Activated naive CD8-positive, alpha-beta T cell treated with anti-CD3 and anti-CD28 coated beads for 36 hours (primary cell): ENCODE data around the gene GGT7. TPM values are rescaled to one million over a fixed set of nuclear protein-coding genes. Genes with fewer than 3 reads are reported as not detected.
A peak's percentile ranks its signal among the peaks of the same experiment; 100 is the strongest.
"Not testable (repeated sequence)": the region's sequence is repeated elsewhere in the genome, so short reads cannot be mapped to it uniquely, and the experiment has no call there.

ENCODE experiments used
- DNase-seq: peaks from one replicate; pipeline ENCODE4 v3.0.0; 2021
- H3K27ac Mint-ChIP-seq: one replicate; pipeline ENCODE4 v1.8.0; 2022; ENCODE audit warnings: mild to moderate bottlenecking, moderate library complexity, mixed read lengths
- H3K27me3 Mint-ChIP-seq: one replicate; pipeline ENCODE4 v1.8.0; 2022; ENCODE audit warnings: mild to moderate bottlenecking, mixed read lengths
- H3K36me3 Mint-ChIP-seq: one replicate; pipeline ENCODE4 v1.8.0; 2021; ENCODE audit warnings: mild to moderate bottlenecking, mixed read lengths
- H3K4me1 Mint-ChIP-seq: one replicate; pipeline ENCODE4 v1.8.0; 2021; ENCODE audit warnings: mixed read lengths
- H3K4me3 Mint-ChIP-seq: one replicate; pipeline ENCODE4 v1.8.0; 2022; ENCODE audit warnings: mild to moderate bottlenecking, moderate library complexity, mixed read lengths
- H3K9me3 Mint-ChIP-seq: one replicate; pipeline ENCODE4 v1.8.0; 2022; ENCODE audit warnings: mixed read lengths
- total RNA-seq, 2 experiments: library from RNA; stranded (reverse); gene quantifications; one replicate each; pipeline ENCODE4 v1.2.3, GENCODE V29; 2021

The GGT7 gene
- total RNA-seq, 2 experiments from 2014 or later, result 10.5 to 10.9 TPM

GRCh38 chr20:34831936-34832335 is 40.7 kb downstream of the GGT7 start:
- no peak overlapping the region for H3K27ac Mint-ChIP-seq
- no peaks in the 10 kb centered on the region for H3K36me3 Mint-ChIP-seq
- H3K27me3 Mint-ChIP-seq, result peaks cover 9% of the 10 kb centered on the region
- H3K9me3 Mint-ChIP-seq, result no peaks in the 10 kb centered on the region
- no peak overlapping the region for H3K4me3 Mint-ChIP-seq
- DNase-seq, result no peak
- H3K4me1 Mint-ChIP-seq, result peaks cover 2% of the 10 kb centered on the region

DNA sequence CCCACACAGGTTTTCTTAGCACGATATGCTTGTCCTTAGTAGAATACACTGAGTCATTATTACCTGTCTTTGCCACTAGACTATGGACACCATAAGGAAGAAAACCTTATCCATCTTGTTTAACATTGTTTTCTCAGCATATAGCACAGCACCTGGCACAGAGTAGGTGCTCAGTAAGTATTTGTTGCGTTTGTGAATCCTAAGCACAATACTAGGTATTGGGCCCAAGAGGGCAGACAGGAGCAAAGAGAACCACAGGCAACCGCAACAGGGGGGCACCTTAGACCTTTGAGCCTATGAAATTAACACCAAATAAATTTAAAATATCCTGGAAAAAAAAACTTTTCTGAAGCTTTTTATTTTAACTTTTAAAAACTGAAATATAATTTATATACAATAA is 43.5 kb downstream of the GGT7 start:
- Mint-ChIP-seq H3K27me3 (peaks cover 5% of the 10 kb centered on the region), H3K27ac (no peak overlapping the region), H3K4me3 (no peak overlapping the region), H3K36me3 (peaks cover 3% of the 10 kb centered on the region), H3K9me3 (no peaks in the 10 kb centered on the region), H3K4me1 (peaks cover 7% of the 10 kb centered on the region)
- no peak for DNase-seq

DNA sequence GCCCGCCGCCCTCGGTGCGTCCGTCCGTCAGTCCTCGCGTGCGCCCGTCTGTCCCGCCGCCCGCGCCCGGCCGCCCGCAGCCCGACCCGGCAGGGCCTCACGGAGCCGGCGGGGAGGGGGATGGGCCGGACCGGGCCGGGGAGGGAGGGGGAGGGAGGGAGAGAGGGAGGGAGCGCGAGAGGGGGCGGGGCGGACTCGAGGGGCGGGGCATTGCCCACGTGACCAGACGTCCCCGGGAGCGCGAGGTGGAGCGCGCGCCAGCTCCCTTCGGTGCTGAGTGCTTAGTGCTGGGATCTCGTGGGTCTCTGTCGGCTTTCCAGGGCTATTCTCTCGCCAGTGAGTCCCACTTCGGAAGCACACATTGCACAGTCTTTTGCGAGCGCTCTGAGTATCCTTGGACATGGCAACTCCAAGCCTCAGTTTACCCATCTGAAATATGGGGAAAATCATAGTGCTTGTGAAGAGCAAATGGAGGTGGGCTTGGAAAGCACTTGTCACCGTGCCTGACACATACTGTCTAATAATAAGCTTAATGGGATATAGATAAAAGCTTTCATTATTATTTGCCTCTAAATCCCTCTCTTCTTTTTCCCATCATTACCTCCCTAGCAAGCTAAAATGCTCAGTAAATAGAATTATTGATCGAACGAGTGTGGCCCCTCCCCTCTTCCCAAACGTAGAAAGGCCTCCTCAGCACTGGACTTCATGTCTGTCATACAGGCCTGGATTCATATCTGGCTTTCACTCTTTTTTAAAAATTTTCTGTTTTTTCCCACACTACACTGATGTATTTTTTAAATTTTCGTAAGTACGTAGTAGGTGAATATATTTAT is 46.9 kb downstream of the GGT7 start, which contains the start of gene NCOA6:
NCOA6 (minus strand) TSS at position 122 of the 833 bp plus-strand sequence. CDS start 43,296 bp downstream, outside the sequence.
- Mint-ChIP-seq H3K27me3 (no peaks in the 10 kb centered on the region), H3K36me3 (peaks cover 9% of the 10 kb centered on the region), H3K4me3 (peak within 1 kb of the TSS; percentile 95), H3K4me1 (peaks cover 32% of the 10 kb centered on the region), H3K9me3 (no peaks in the 10 kb centered on the region), H3K27ac (peak within 1 kb of the TSS; percentile 90)
- DNase-seq, result peak; percentile 79

DNA sequence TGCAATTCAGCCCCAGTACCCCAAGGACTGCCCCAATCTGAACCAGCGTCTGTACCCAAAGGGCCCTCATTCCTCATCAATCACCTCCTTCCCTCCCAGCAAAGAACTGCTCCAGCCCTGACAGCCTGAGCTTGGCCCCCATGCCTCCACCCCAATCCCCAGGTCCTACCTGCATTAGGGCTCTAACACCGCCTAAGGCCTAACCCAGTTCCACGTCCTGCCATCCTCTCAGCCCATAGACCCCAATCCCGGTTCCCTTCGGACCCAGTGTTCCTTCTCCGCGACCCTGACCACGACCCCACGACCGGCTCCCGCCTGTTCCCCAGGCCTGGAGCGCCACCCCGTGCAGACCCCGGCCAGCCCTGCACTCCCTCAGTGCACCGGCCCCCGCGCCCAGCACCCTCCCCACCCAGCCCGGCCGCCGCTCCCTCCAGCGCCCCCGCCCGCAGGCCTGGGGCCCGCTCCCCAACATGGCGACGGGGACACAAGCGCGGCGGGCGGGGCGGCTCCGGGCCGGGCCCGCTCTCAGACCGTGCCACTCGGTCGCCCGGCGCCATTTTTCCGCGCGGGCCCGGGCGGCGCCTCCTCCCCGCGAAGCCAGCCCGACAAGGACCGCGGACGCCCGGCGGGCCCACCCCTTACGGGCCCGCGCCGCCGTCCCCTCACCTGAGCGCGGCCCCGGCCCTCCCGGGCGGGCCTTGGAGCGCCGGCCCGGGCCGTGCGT is 47.7 kb downstream of the GGT7 start:
- Mint-ChIP-seq H3K4me1 (peaks cover 32% of the 10 kb centered on the region), H3K4me3 (peak overlapping the region; percentile 95), H3K27ac (peak overlapping the region; percentile 90), H3K9me3 (no peaks in the 10 kb centered on the region), H3K36me3 (peaks cover 9% of the 10 kb centered on the region), H3K27me3 (no peaks in the 10 kb centered on the region)
- DNase-seq, result peak; percentile 79

GRCh38 chr20:34824452-34824805 is 48.2 kb downstream of the GGT7 start:
- H3K27ac Mint-ChIP-seq, result peak overlapping the region; percentile 90
- H3K4me1 Mint-ChIP-seq, result peaks cover 35% of the 10 kb centered on the region
- H3K4me3 Mint-ChIP-seq, result peak overlapping the region; percentile 95
- H3K9me3 Mint-ChIP-seq, result no peaks in the 10 kb centered on the region
- DNase-seq, result peak; percentile 72
- H3K36me3 Mint-ChIP-seq, result peaks cover 9% of the 10 kb centered on the region
- H3K27me3 Mint-ChIP-seq, result no peaks in the 10 kb centered on the region

GRCh38 chr20:34824026-34824425 is 48.6 kb downstream of the GGT7 start:
- no peaks in the 10 kb centered on the region for H3K27me3 Mint-ChIP-seq
- H3K36me3 Mint-ChIP-seq, result peaks cover 9% of the 10 kb centered on the region
- peaks cover 38% of the 10 kb centered on the region for H3K4me1 Mint-ChIP-seq
- H3K9me3 Mint-ChIP-seq, result no peaks in the 10 kb centered on the region
- DNase-seq, result no peak
- peak overlapping the region; percentile 90 for H3K27ac Mint-ChIP-seq
- peak overlapping the region; percentile 95 for H3K4me3 Mint-ChIP-seq

DNA sequence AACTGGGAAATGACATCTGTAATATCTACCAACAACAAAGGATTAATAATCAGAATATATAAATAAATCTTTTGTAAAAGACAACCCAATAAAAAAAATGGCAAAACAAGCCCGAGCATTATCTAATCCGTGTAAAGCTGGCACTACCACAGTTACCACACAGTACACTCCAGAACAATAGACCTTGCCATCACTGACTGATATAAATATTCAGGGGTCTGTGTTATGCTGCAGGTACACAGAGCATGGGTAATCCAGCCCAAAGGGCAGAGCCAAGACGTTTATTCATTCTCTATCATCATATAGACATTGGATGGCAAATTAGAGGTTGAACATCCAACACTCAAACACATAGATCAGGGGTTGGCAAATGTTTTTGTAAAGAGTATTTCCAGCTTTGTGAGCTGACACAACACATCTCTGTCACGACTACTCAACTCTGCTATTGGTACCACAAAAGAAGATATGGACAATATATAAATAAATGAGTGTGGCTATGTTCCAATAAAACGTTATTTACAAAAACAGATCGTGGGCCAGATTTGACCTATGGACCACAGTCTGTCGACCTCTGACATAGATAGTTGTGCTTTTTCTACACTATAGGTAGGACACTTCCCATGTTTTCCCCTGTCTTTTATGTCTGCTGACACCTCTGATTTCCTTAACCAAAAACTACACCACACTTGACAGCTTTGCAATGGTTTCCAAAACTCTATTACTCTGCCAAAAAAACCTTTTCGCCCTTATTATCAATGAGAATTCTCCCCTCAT is 51.7 kb downstream of the GGT7 start:
- Mint-ChIP-seq H3K4me1 (peaks cover 48% of the 10 kb centered on the region), H3K27me3 (no peaks in the 10 kb centered on the region), H3K27ac (no peak overlapping the region), H3K36me3 (peaks cover 9% of the 10 kb centered on the region), H3K9me3 (no peaks in the 10 kb centered on the region), H3K4me3 (no peak overlapping the region)
- DNase-seq, result no peak

DNA sequence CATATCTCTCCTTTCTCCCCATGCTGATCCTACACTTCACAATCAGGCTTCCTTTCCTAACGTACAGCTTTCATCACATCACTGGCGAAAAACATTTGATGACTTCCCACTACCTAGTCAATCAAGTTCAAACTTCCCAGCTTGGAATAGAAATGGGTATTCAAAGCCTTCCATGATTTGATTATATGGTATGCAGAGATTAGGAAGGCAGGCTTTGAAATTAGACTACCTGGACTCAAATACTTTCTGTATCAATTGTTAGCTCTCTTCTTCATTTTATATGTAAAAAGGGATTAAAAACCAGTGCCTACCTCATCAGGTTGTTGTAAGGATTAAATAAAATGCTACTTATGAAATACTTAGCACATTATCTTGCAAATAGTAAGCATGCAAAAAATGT is 54.9 kb downstream of the GGT7 start:
- no peak for DNase-seq
- peaks cover 39% of the 10 kb centered on the region for H3K4me1 Mint-ChIP-seq
- H3K27ac Mint-ChIP-seq, result no peak overlapping the region
- H3K9me3 Mint-ChIP-seq, result no peaks in the 10 kb centered on the region
- peaks cover 5% of the 10 kb centered on the region for H3K36me3 Mint-ChIP-seq
- no peaks in the 10 kb centered on the region for H3K27me3 Mint-ChIP-seq
- H3K4me3 Mint-ChIP-seq, result no peak overlapping the region

DNA sequence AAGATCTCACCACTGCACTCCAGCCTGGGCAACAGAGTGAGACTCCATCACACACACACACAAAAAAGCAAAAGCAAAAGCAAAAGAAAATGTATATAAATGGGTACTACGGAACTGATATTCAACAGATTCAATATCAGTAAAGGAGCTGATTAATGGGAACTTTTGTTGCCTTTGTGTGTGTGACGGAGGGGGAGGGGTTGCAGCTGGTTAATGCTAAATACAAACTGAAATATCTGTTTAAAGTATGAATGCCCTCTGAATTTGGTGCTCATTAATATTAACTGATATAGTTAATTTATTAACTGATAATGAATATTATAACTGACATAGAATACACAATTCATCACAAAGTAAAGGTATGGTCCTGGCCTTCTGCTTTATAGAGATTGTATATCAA is 55.6 kb downstream of the GGT7 start:
- Mint-ChIP-seq H3K4me3 (no peak overlapping the region), H3K9me3 (no peaks in the 10 kb centered on the region), H3K4me1 (peaks cover 33% of the 10 kb centered on the region), H3K27ac (no peak overlapping the region), H3K36me3 (peaks cover 4% of the 10 kb centered on the region), H3K27me3 (no peaks in the 10 kb centered on the region)
- DNase-seq, result no peak

DNA sequence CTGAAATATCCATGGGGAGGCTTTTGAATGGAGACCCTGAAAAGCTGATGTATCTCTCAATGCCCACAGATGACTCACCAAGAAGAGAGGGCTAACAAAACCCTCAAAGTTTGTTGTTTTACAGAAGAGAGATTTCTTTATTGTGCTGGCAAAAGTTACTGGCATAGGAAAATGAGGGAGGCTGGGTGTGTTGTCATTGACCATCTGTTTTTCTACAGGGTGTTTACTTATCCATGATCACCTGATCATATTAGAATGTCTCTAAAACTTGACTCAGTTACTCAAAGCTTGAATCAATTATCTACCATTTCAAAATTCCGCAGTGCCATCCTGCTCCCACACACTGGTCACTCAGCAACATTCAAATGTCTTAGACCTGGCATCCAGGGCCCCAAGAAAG is 57.0 kb downstream of the GGT7 start:
- H3K4me1 Mint-ChIP-seq, result peaks cover 23% of the 10 kb centered on the region
- H3K27ac Mint-ChIP-seq, result no peak overlapping the region
- H3K4me3 Mint-ChIP-seq, result no peak overlapping the region
- H3K27me3 Mint-ChIP-seq, result no peaks in the 10 kb centered on the region
- no peak for DNase-seq
- no peaks in the 10 kb centered on the region for H3K36me3 Mint-ChIP-seq
- no peaks in the 10 kb centered on the region for H3K9me3 Mint-ChIP-seq

- H3K4me1 Mint-ChIP-seq, result peaks cover 9% of the 10 kb centered on the region
- no peaks in the 10 kb centered on the region for H3K9me3 Mint-ChIP-seq
- H3K4me3 Mint-ChIP-seq, result no peak overlapping the region
- H3K27me3 Mint-ChIP-seq, result no peaks in the 10 kb centered on the region
- no peak overlapping the region for H3K27ac Mint-ChIP-seq
- peaks cover 3% of the 10 kb centered on the region for H3K36me3 Mint-ChIP-seq
- no peak for DNase-seq
These were observed 64.1 kb downstream of the GGT7 start for GRCh38 chr20:34808583-34808982.

DNA sequence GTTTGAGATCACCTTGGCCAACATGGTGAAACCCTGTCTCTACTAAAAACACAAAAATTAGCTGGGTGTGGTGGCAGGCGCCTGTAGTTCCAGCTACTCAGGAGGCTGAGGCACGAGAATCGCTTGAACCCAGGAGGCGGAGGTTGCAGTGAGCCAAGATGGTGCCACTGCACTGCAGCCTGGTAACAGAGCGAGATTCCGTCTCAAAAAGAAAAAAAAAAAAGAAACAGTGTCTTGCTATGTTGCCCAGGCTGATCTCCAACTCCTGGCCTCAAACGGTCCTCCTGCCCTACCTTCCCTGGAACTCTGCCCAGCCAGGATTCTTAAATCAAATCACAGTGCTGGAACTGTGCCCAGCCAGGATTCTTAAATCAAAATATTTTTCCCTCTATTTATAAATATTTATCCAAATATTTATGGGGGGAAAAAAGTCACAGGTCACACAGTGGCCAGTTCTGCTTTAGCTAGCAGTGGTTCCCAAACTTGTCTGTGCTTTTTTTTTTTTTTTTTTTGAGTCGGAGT is 64.7 kb downstream of the GGT7 start:
- not testable (repeated sequence) for H3K27ac Mint-ChIP-seq, H3K36me3 Mint-ChIP-seq, H3K4me1 Mint-ChIP-seq, H3K4me3 Mint-ChIP-seq, DNase-seq, H3K27me3 Mint-ChIP-seq, H3K9me3 Mint-ChIP-seq

DNA sequence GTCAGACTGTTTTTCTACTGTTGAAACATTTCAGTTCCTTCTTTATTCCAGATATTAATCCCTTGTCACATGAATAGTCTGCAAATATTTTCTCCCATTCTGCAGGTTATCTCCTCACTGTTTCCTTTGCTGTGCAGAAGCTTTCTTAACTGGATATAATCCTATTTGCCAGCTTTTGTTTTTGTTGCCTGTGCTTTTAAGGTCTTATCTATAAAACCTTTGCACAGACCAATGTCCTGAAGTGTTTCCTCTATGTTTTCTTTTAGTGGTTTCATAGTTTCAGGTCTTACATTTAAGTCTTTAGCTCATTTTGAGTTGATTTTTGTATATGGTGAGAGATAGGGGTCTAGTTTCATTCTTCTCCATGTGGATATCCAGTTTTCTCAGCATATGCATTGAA is 66.4 kb downstream of the GGT7 start:
- Mint-ChIP-seq H3K4me3 (no peak overlapping the region), H3K4me1 (peaks cover 16% of the 10 kb centered on the region), H3K9me3 (no peaks in the 10 kb centered on the region), H3K27me3 (no peaks in the 10 kb centered on the region), H3K36me3 (peaks cover 5% of the 10 kb centered on the region), H3K27ac (no peak overlapping the region)
- DNase-seq, result no peak

GRCh38 chr20:34798871-34799270 is 73.8 kb downstream of the GGT7 start:
- H3K36me3 Mint-ChIP-seq, result peaks cover 18% of the 10 kb centered on the region
- no peaks in the 10 kb centered on the region for H3K27me3 Mint-ChIP-seq
- DNase-seq, result no peak
- H3K4me3 Mint-ChIP-seq, result no peak overlapping the region
- no peak overlapping the region for H3K27ac Mint-ChIP-seq
- H3K4me1 Mint-ChIP-seq, result peaks cover 34% of the 10 kb centered on the region
- H3K9me3 Mint-ChIP-seq, result no peaks in the 10 kb centered on the region

DNA sequence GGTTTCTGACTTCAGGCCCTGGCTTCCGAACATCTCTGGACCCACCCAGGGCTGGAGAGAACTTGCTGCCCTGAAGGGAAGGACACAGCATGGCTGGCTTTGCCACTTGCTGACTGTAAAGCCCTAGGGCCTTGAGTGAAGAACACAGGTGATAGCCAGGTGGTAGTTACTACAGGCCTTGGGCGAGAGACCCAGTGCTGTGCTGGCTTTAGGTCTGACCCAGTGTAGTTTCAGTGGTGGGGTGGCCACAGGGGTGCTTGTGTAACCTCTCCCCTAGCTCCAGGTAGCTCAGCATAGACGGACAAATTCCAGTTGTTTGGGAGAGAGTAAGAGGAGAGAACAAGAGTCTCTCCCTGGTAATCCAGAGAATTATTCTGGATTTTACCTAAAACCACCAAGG is 74.3 kb downstream of the GGT7 start:
- no peaks in the 10 kb centered on the region for H3K9me3 Mint-ChIP-seq
- H3K27ac Mint-ChIP-seq, result no peak overlapping the region
- no peak for DNase-seq
- peaks cover 18% of the 10 kb centered on the region for H3K36me3 Mint-ChIP-seq
- H3K4me3 Mint-ChIP-seq, result no peak overlapping the region
- H3K27me3 Mint-ChIP-seq, result no peaks in the 10 kb centered on the region
- H3K4me1 Mint-ChIP-seq, result peaks cover 34% of the 10 kb centered on the region
